K562 (cell line): ENCODE data around the gene HADHB. TPM values are rescaled to one million over a fixed set of nuclear protein-coding genes. Genes with fewer than 3 reads are reported as not detected.

Experiments used
- CBX3 ChIP-seq, 2 experiments: IDR thresholded peaks; 1 replicate in 1 of 2; 2 replicates in 1 of 2; pipeline ENCODE4 v1.6.1; 2012; ENCODE audit warnings: inconsistent platforms in 2 of 2, low read length in 2 of 2, borderline replicate concordance in 1 of 2, control low read depth in 1 of 2
- DMBX1 ChIP-seq: fragments of 250-450 bp; sonication (Bioruptor Pico); IDR thresholded peaks from 2 replicates; pipeline ENCODE4 v1.8.0; 2022; ENCODE audit warnings: inconsistent platforms, mild to moderate bottlenecking, moderate library complexity, borderline replicate concordance
- ELK3 ChIP-seq: fragments of 450-650 bp; formaldehyde crosslinking; IDR thresholded peaks from 2 replicates; pipeline ENCODE4 v1.4.0; 2020; ENCODE audit warnings: mild to moderate bottlenecking
- HMG20A ChIP-seq: fragments of 450-650 bp; formaldehyde crosslinking; conservative IDR thresholded peaks from 2 replicates; pipeline ENCODE4 v1.4.0; 2020; ENCODE audit warnings: mild to moderate bottlenecking, mixed read lengths
- KDM2B ChIP-seq: fragments of 250-450 bp; sonication (Bioruptor Pico); IDR thresholded peaks from 2 replicates; pipeline ENCODE4 v1.8.0; 2021; ENCODE audit warnings: mild to moderate bottlenecking, moderate library complexity
- LCOR ChIP-seq: sonication (generic); formaldehyde crosslinking; IDR thresholded peaks from 2 replicates; pipeline ENCODE4 v1.8.0; 2022; ENCODE audit warnings: mild to moderate bottlenecking, missing genetic modification reagents
- NCOA4 ChIP-seq: fragments of 450-650 bp; IDR thresholded peaks from 2 replicates; pipeline ENCODE4 v1.6.1; 2018; ENCODE audit warnings: mild to moderate bottlenecking; ENCODE audit not compliant: partially characterized antibody
- XRCC3 ChIP-seq: fragments of 450-650 bp; IDR thresholded peaks from 2 replicates; pipeline ENCODE4 v1.6.1; 2017; ENCODE audit warnings: mild to moderate bottlenecking, moderate library complexity
- ZNF717 ChIP-seq: fragments of 250-450 bp; sonication (Bioruptor Pico); IDR thresholded peaks from 2 replicates; pipeline ENCODE4 v1.5.0; 2021
- ZNF75A ChIP-seq: fragments of 450-650 bp; formaldehyde crosslinking; IDR thresholded peaks from 2 replicates; pipeline ENCODE4 v1.4.0; 2020; ENCODE audit warnings: mild to moderate bottlenecking
- ZNF780A ChIP-seq: fragments of 250-450 bp; sonication (Bioruptor Pico); IDR thresholded peaks from 2 replicates; pipeline ENCODE4 v1.5.0; 2021; ENCODE audit warnings: mild to moderate bottlenecking
- polyA plus RNA-seq, 8 experiments: library from polyadenylated mRNA; depleted of rRNA in 4 of 8; stranded (reverse) in 5 of 8; unstranded in 3 of 8; fragments of >200 nt; fragmentation: Nextera tagmentation in 2 of 8; fragmentation: Illumina TruSeq in 1 of 8; extraction: Ambion mirVana in 2 of 8; extraction: Trizol in 1 of 8; gene quantifications; 2 replicates each; pipeline versions ENCODE4 v1.2.1 to v1.2.3, GENCODE V29; 2011 to 2014; ENCODE audit warnings: inconsistent platforms in 1 of 8, missing spikeins in 1 of 8
- total RNA-seq, 7 experiments: library from RNA; depleted of rRNA in 6 of 7; stranded (reverse); fragments of >200 nt in 6 of 7; fragmentation: Illumina TruSeq in 2 of 7; extraction: Trizol in 2 of 7; gene quantifications; 2 replicates each; pipeline versions ENCODE4 v1.2.1 to v1.2.3, GENCODE V29; 2011 to 2021; ENCODE audit warnings: low replicate concordance in 1 of 7
- TF ChIP-seq, protein P1 (sequence below): fragments of 200-600 bp; sonication (generic); IDR thresholded peaks from one replicate; pipeline ENCODE4 v1.6.1; 2012; ENCODE audit warnings: mild to moderate bottlenecking, low read depth, low read length, inconsistent platforms
- TF ChIP-seq, protein P2 (sequence below): fragments of 450-650 bp; IDR thresholded peaks from 2 replicates; pipeline ENCODE4 v1.6.1; 2016; ENCODE audit warnings: missing biosample characterization, missing genetic modification characterization

The HADHB gene
- total and polyA plus RNA-seq, 9 of the 15 experiments (the other 6 are each of a cell fraction or from before 2014, with no cell fraction given) = 67.3 to 199 (median 100) TPM

DNA sequence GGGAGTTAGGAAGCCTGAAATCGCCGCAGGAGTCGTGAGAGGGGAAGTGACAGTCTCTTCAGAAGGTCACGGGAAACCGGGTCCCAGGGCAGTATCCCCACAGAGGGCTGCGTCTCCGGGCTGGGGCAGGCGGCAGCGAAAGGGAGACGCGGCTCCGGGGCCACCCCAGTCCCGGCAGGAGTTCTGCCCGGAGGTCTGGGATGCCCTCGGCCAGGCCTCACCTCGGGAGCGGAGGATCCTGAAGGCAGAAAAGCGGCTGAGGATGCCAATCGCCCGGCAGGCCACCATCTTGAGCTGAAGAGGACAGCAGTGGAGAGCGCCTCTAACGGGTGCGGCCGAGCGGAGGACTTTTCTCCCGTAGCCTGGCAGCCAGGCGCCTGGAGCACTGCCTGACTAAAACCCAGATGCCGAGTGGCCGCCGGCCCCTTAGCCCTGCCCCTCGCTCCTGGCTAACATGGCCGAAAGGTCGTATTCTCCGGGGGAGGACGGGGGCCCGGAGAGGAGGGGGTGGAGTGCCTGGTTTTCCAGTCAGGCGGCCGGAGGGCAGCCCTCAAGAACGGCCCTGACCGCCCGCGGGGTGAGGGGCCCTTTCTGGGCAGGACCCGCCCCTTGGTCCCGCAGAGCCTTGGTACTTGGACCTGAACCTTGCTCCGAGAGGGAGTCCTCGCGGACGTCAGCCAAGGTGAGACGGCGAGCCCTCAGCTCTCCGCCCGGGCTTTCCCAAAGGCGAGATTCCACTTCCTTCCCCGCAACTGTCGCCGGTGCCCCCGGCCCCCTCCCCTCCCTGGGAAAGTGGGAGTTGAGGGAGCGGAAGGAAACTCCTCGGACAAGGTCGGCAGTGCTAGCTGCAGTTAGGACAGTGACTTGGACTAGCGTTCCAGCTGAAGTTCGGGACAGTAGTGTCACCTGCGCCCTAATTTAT, at the start of gene HADHB, which contains the start of gene HADHA (continued):
- TF ChIP-seq, protein P1, sequence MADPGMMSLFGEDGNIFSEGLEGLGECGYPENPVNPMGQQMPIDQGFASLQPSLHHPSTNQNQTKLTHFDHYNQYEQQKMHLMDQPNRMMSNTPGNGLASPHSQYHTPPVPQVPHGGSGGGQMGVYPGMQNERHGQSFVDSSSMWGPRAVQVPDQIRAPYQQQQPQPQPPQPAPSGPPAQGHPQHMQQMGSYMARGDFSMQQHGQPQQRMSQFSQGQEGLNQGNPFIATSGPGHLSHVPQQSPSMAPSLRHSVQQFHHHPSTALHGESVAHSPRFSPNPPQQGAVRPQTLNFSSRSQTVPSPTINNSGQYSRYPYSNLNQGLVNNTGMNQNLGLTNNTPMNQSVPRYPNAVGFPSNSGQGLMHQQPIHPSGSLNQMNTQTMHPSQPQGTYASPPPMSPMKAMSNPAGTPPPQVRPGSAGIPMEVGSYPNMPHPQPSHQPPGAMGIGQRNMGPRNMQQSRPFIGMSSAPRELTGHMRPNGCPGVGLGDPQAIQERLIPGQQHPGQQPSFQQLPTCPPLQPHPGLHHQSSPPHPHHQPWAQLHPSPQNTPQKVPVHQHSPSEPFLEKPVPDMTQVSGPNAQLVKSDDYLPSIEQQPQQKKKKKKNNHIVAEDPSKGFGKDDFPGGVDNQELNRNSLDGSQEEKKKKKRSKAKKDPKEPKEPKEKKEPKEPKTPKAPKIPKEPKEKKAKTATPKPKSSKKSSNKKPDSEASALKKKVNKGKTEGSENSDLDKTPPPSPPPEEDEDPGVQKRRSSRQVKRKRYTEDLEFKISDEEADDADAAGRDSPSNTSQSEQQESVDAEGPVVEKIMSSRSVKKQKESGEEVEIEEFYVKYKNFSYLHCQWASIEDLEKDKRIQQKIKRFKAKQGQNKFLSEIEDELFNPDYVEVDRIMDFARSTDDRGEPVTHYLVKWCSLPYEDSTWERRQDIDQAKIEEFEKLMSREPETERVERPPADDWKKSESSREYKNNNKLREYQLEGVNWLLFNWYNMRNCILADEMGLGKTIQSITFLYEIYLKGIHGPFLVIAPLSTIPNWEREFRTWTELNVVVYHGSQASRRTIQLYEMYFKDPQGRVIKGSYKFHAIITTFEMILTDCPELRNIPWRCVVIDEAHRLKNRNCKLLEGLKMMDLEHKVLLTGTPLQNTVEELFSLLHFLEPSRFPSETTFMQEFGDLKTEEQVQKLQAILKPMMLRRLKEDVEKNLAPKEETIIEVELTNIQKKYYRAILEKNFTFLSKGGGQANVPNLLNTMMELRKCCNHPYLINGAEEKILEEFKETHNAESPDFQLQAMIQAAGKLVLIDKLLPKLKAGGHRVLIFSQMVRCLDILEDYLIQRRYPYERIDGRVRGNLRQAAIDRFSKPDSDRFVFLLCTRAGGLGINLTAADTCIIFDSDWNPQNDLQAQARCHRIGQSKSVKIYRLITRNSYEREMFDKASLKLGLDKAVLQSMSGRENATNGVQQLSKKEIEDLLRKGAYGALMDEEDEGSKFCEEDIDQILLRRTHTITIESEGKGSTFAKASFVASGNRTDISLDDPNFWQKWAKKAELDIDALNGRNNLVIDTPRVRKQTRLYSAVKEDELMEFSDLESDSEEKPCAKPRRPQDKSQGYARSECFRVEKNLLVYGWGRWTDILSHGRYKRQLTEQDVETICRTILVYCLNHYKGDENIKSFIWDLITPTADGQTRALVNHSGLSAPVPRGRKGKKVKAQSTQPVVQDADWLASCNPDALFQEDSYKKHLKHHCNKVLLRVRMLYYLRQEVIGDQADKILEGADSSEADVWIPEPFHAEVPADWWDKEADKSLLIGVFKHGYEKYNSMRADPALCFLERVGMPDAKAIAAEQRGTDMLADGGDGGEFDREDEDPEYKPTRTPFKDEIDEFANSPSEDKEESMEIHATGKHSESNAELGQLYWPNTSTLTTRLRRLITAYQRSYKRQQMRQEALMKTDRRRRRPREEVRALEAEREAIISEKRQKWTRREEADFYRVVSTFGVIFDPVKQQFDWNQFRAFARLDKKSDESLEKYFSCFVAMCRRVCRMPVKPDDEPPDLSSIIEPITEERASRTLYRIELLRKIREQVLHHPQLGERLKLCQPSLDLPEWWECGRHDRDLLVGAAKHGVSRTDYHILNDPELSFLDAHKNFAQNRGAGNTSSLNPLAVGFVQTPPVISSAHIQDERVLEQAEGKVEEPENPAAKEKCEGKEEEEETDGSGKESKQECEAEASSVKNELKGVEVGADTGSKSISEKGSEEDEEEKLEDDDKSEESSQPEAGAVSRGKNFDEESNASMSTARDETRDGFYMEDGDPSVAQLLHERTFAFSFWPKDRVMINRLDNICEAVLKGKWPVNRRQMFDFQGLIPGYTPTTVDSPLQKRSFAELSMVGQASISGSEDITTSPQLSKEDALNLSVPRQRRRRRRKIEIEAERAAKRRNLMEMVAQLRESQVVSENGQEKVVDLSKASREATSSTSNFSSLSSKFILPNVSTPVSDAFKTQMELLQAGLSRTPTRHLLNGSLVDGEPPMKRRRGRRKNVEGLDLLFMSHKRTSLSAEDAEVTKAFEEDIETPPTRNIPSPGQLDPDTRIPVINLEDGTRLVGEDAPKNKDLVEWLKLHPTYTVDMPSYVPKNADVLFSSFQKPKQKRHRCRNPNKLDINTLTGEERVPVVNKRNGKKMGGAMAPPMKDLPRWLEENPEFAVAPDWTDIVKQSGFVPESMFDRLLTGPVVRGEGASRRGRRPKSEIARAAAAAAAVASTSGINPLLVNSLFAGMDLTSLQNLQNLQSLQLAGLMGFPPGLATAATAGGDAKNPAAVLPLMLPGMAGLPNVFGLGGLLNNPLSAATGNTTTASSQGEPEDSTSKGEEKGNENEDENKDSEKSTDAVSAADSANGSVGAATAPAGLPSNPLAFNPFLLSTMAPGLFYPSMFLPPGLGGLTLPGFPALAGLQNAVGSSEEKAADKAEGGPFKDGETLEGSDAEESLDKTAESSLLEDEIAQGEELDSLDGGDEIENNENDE = no peak
- TF ChIP-seq ZNF717 (no peak), DMBX1 (CRISPR knock-in tag) (no peak), ZNF75A (CRISPR knock-in tag) (no peak), ELK3 (CRISPR knock-in tag) (no peak), CBX3 (IDR thresholded peaks at IDR 0.05; ENCODE audit: borderline replicate concordance in 1 of 2, low read length in 2 of 2) (peak in 1 of 2 experiments; percentile 10; a peak in 1 of 3 replicates), KDM2B (no peak), XRCC3 (no peak), NCOA4 (no peak), LCOR (CRISPR knock-in tag) (peak; percentile 64; the same call in 1 of the 2 replicates), HMG20A (CRISPR knock-in tag) (no peak), ZNF780A (no peak)
- TF ChIP-seq, protein P2, sequence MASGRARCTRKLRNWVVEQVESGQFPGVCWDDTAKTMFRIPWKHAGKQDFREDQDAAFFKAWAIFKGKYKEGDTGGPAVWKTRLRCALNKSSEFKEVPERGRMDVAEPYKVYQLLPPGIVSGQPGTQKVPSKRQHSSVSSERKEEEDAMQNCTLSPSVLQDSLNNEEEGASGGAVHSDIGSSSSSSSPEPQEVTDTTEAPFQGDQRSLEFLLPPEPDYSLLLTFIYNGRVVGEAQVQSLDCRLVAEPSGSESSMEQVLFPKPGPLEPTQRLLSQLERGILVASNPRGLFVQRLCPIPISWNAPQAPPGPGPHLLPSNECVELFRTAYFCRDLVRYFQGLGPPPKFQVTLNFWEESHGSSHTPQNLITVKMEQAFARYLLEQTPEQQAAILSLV (tag) = no peak
